CD14-positive monocyte (primary cell): ENCODE data around the gene USP9Y. TPM values are rescaled to one million over a fixed set of nuclear protein-coding genes. Genes with fewer than 3 reads are reported as not detected.

Experiments used
- DNase-seq, 3 donors: peaks; one replicate each; pipeline ENCODE4 v3.0.0-alpha.2; 2011 to 2022
- H2AFZ ChIP-seq: 2 replicates; pipeline ENCODE4 v1.6.0; 2012; ENCODE audit warnings: mild to moderate bottlenecking, low read depth, low read length, inconsistent platforms; ENCODE audit not compliant: insufficient read depth, poor library complexity, severe bottlenecking
- H3K27ac ChIP-seq, 2 donors: 1 replicate in 1 of 2; 2 replicates in 1 of 2; pipeline ENCODE4 v1.5.1; 2012 to 2013; ENCODE audit warnings: low read length in 2 of 2, control low read depth in 1 of 2, inconsistent platforms in 1 of 2, low read depth in 1 of 2, mild to moderate bottlenecking in 1 of 2
- H3K27me3 ChIP-seq, 2 donors: one replicate each; pipeline versions ENCODE4 v1.6.0 to v1.6.1; 2011 to 2013; ENCODE audit warnings: low read length in 2 of 2; ENCODE audit not compliant: control insufficient read depth in 2 of 2, insufficient read depth in 2 of 2
- H3K36me3 ChIP-seq, 2 donors: replicated peaks in 1 of 2; 1 replicate in 1 of 2; 2 replicates in 1 of 2; pipeline versions ENCODE4 v1.5.1 to v1.6.1; 2012 to 2013; ENCODE audit warnings: low read length in 2 of 2, control low read depth in 1 of 2, inconsistent platforms in 1 of 2, mild to moderate bottlenecking in 1 of 2; ENCODE audit not compliant: insufficient read depth in 2 of 2, control insufficient read depth in 1 of 2
- H3K4me1 ChIP-seq, 2 donors: 1 replicate in 1 of 2; 2 replicates in 1 of 2; pipeline versions ENCODE4 v1.5.1 to v1.6.1; 2012 to 2013; ENCODE audit warnings: low read length in 2 of 2, control low read depth in 1 of 2, inconsistent platforms in 1 of 2, mild to moderate bottlenecking in 1 of 2, moderate library complexity in 1 of 2; ENCODE audit not compliant: insufficient read depth in 2 of 2, control insufficient read depth in 1 of 2
- H3K4me2 ChIP-seq: replicated peaks from 2 replicates; pipeline ENCODE3; 2012; ENCODE audit warnings: low read length, moderate library complexity, mild to moderate bottlenecking; ENCODE audit not compliant: poor library complexity, severe bottlenecking; ENCODE audit errors: extremely low read depth
- H3K4me3 ChIP-seq, 3 experiments: fragments of 200-600 bp in 1 of 3; sonication (generic) in 1 of 3; replicated peaks in 1 of 3; 1 replicate in 2 of 3; 2 replicates in 1 of 3; pipeline ENCODE4 v1.5.1; 2011 to 2013; ENCODE audit warnings: low read length in 3 of 3, mild to moderate bottlenecking in 3 of 3, control low read depth in 2 of 3, low read depth in 2 of 3, inconsistent platforms in 1 of 3, moderate library complexity in 1 of 3
- H3K79me2 ChIP-seq: 2 replicates; pipeline ENCODE4 v1.6.0; 2012; ENCODE audit warnings: mild to moderate bottlenecking, control low read depth, inconsistent platforms, low read length, moderate library complexity; ENCODE audit not compliant: insufficient read depth
- H3K9ac ChIP-seq: 2 replicates; pipeline ENCODE4 v1.6.0; 2017; ENCODE audit warnings: low read length, mild to moderate bottlenecking; ENCODE audit not compliant: insufficient read depth, poor library complexity, severe bottlenecking
- H3K9me3 ChIP-seq, 2 donors: replicated peaks in 1 of 2; 1 replicate in 1 of 2; 2 replicates in 1 of 2; pipeline versions ENCODE4 v1.5.1 to v1.6.1; 2012 to 2013; ENCODE audit warnings: low read length in 2 of 2, control low read depth in 1 of 2; ENCODE audit not compliant: control insufficient read depth in 1 of 2, insufficient read depth in 1 of 2
- H4K20me1 ChIP-seq: 2 replicates; pipeline ENCODE4 v1.6.0; 2012; ENCODE audit warnings: mild to moderate bottlenecking, low read length, control low read depth, moderate library complexity; ENCODE audit not compliant: insufficient read depth
- H3K27ac Mint-ChIP-seq, 7 donors: one replicate each; pipeline ENCODE4 v1.8.0; 2020; ENCODE audit warnings: mild to moderate bottlenecking in 7 of 7, mixed read lengths in 7 of 7, moderate library complexity in 6 of 7, inconsistent platforms in 2 of 7
- H3K27me3 Mint-ChIP-seq, 3 donors: one replicate each; pipeline ENCODE4 v1.8.0; 2021 to 2022; ENCODE audit warnings: low read depth in 3 of 3, mild to moderate bottlenecking in 3 of 3, mixed read lengths in 3 of 3, moderate library complexity in 3 of 3, inconsistent platforms in 1 of 3
- H3K36me3 Mint-ChIP-seq, 2 donors: one replicate each; pipeline ENCODE4 v1.8.0; 2020; ENCODE audit warnings: mixed read lengths in 2 of 2, inconsistent platforms in 1 of 2, mild to moderate bottlenecking in 1 of 2
- H3K4me1 Mint-ChIP-seq: one replicate; pipeline ENCODE4 v1.8.0; 2020; ENCODE audit warnings: mild to moderate bottlenecking, mixed read lengths
- H3K4me3 Mint-ChIP-seq, 2 donors: one replicate each; pipeline ENCODE4 v1.8.0; 2020; ENCODE audit warnings: mild to moderate bottlenecking in 2 of 2, mixed read lengths in 2 of 2, moderate library complexity in 1 of 2
- H3K9me3 Mint-ChIP-seq, 7 donors: one replicate each; pipeline ENCODE4 v1.8.0; 2020 to 2022; ENCODE audit warnings: mixed read lengths in 7 of 7, mild to moderate bottlenecking in 6 of 7, moderate library complexity in 6 of 7, inconsistent platforms in 2 of 7
- WGBS: methylation state at CpG from one replicate; pipeline ENCODE4 v1.1.5; 2013; ENCODE audit warnings: missing lambda C conversion rate; ENCODE audit not compliant: insufficient coverage; 5-methylcytosine and 5-hydroxymethylcytosine counted together
- intact Hi-C, 2 donors: fragments of 100-400 bp; cut with micrococcal nuclease; formaldehyde crosslinking; loops; one replicate each; pipeline versions ENCODE4 v1.15.0 to v1.15.1; 2023
- polyA plus RNA-seq, 3 donors: library from polyadenylated mRNA; depleted of rRNA in 1 of 3; unstranded in 2 of 3; stranded (reverse) in 1 of 3; fragments of 300-500 nt in 2 of 3; fragments of >200 nt in 1 of 3; fragmentation: Illumina TruSeq in 2 of 3; gene quantifications; 1 replicate in 2 of 3; 2 replicates in 1 of 3; pipeline ENCODE4 v1.2.3, GENCODE V29; 2012 to 2021
- TF ChIP-seq, protein P1 (sequence below): fragments of 200-600 bp; IDR thresholded peaks from one replicate; pipeline ENCODE4 v1.8.0; 2022; ENCODE audit warnings: antibody characterized with exemption, mild to moderate bottlenecking

Gene USP9Y
- polyA plus RNA-seq, 3 donors, result not detected

DNA sequence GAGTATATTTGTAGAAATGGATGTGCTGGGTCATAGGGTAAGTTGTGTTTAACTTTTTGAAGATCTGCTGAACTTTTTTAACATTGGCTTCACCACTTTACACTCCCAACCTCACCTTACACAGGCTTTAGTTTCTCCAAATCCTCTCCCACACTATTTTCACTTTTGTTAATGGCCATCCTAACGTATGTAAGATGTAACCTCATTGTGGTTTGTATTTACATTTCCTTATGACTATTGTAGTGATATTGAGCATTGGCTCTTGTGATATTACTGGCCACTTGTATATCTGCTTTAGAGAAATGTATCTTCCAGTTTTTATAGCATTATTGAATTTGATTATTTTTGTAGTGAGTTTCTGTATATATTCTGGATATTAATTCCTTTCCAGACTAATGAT, 93.0 kb downstream of the USP9Y start:
- H3K4me1 ChIP-seq, result no peaks in the 10 kb centered on the region
- H3K9ac ChIP-seq, result no peak overlapping the region
- H3K9me3 Mint-ChIP-seq, result peaks cover 0 to 2% (median 0%) of the 10 kb centered on the region in 7 donors
- no peak overlapping the region for H3K4me2 ChIP-seq
- no peaks in the 10 kb centered on the region for H3K79me2 ChIP-seq
- WGBS, result no CpG with 5 or more reads among the region's 1 CpG
- H4K20me1 ChIP-seq, result no peaks in the 10 kb centered on the region
- peaks cover 0 to 2% (median 0%) of the 10 kb centered on the region in 3 donors for H3K27me3 Mint-ChIP-seq
- no peak overlapping the region for H3K4me3 Mint-ChIP-seq
- no peaks in the 10 kb centered on the region for H3K9me3 ChIP-seq
- H3K27ac Mint-ChIP-seq, result no peak overlapping the region
- no peaks in the 10 kb centered on the region for H3K36me3 ChIP-seq
- TF ChIP-seq, protein P1, sequence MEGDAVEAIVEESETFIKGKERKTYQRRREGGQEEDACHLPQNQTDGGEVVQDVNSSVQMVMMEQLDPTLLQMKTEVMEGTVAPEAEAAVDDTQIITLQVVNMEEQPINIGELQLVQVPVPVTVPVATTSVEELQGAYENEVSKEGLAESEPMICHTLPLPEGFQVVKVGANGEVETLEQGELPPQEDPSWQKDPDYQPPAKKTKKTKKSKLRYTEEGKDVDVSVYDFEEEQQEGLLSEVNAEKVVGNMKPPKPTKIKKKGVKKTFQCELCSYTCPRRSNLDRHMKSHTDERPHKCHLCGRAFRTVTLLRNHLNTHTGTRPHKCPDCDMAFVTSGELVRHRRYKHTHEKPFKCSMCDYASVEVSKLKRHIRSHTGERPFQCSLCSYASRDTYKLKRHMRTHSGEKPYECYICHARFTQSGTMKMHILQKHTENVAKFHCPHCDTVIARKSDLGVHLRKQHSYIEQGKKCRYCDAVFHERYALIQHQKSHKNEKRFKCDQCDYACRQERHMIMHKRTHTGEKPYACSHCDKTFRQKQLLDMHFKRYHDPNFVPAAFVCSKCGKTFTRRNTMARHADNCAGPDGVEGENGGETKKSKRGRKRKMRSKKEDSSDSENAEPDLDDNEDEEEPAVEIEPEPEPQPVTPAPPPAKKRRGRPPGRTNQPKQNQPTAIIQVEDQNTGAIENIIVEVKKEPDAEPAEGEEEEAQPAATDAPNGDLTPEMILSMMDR, result no peak
- H3K36me3 Mint-ChIP-seq, result peaks cover 0 to 14% of the 10 kb centered on the region in 2 donors
- intact Hi-C loops, result no loop called here
- no peak overlapping the region for H2AFZ ChIP-seq
- H3K27ac ChIP-seq, result no peak overlapping the region
- DNase-seq, result no peak
- no peak overlapping the region for H3K4me3 ChIP-seq
- H3K4me1 Mint-ChIP-seq, result no peaks in the 10 kb centered on the region
- no peaks in the 10 kb centered on the region for H3K27me3 ChIP-seq

DNA sequence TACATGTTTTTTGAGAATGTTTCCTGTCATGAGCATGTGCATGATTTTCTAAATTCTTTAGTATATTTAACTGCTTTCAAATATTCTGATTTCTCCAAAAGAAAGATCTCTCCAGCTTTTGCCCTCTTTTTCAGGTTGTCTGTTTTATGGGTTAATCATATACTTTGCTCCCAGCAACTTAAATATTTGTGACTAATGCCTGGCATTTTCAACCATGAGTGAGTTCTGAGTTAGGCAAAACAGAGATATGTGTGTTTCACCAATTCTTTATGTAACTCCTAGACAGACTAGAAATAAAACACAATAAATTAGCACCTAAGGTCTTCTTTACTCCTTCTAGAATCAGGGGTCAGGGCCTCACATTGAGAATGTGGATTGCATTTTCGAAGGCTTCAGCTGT, 107.0 kb downstream of the USP9Y start:
- H3K4me1 Mint-ChIP-seq, result peaks cover 7% of the 10 kb centered on the region
- no peak overlapping the region for H3K27ac Mint-ChIP-seq
- H3K4me1 ChIP-seq, result no peaks in the 10 kb centered on the region
- no peaks in the 10 kb centered on the region for H3K36me3 ChIP-seq
- H3K4me3 Mint-ChIP-seq, result no peak overlapping the region
- H3K9me3 ChIP-seq, result no peaks in the 10 kb centered on the region
- peaks cover 0 to 2% (median 0%) of the 10 kb centered on the region in 3 donors for H3K27me3 Mint-ChIP-seq
- no peak overlapping the region for H3K4me3 ChIP-seq
- H4K20me1 ChIP-seq, result no peaks in the 10 kb centered on the region
- H2AFZ ChIP-seq, result no peak overlapping the region
- H3K79me2 ChIP-seq, result no peaks in the 10 kb centered on the region
- DNase-seq, result no peak
- no peaks in the 10 kb centered on the region for H3K9me3 Mint-ChIP-seq
- no peaks in the 10 kb centered on the region for H3K27me3 ChIP-seq
- TF ChIP-seq, protein P1, result no peak
- intact Hi-C loops, result no loop called here
- peaks cover 0 to 4% of the 10 kb centered on the region in 2 donors for H3K36me3 Mint-ChIP-seq
- no peak overlapping the region for H3K4me2 ChIP-seq
- H3K9ac ChIP-seq, result no peak overlapping the region
- H3K27ac ChIP-seq, result no peak overlapping the region
- WGBS, result no CpG with 5 or more reads among the region's 1 CpG
